Measurements from ENCODE around the gene PTPN5.

Gene PTPN5

DNA sequence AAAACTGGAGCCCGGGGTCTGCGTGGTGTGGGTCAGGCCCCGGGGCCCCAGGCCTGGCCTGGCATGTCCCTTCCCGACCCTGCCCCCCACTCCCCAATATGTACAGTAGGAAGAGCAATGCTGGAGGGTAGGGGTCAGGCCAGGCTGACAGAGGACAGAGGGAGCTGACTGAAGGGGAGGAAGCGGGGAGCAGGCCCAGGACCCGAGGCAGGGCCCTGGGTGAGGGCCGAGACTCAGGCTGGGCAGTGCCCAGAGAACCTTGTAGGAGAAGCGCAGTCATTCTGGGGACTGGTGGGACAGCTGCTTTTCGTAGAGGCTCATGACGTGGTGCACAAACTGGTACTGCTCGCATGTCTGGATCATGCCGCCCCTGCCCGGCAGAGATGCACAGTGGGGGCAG is 62.9 kb downstream of the PTPN5 start:
- POLR2A ChIA-PET: no interaction called here
- TF ChIP-seq SP1 (IDR thresholded peaks at IDR 0.05) (no peak), FOXA1 (IDR thresholded peaks at IDR 0.05) (no peak), TARDBP (IDR thresholded peaks at IDR 0.05) (no peak)
- CTCF ChIA-PET: interaction anchor here (0.6 to 1.4 kb wide), 7 partner anchors 30 to 614 kb away, joined by 3 to 7 read pairs (median 4); no protein-coding TSS in a partner anchor

DNA sequence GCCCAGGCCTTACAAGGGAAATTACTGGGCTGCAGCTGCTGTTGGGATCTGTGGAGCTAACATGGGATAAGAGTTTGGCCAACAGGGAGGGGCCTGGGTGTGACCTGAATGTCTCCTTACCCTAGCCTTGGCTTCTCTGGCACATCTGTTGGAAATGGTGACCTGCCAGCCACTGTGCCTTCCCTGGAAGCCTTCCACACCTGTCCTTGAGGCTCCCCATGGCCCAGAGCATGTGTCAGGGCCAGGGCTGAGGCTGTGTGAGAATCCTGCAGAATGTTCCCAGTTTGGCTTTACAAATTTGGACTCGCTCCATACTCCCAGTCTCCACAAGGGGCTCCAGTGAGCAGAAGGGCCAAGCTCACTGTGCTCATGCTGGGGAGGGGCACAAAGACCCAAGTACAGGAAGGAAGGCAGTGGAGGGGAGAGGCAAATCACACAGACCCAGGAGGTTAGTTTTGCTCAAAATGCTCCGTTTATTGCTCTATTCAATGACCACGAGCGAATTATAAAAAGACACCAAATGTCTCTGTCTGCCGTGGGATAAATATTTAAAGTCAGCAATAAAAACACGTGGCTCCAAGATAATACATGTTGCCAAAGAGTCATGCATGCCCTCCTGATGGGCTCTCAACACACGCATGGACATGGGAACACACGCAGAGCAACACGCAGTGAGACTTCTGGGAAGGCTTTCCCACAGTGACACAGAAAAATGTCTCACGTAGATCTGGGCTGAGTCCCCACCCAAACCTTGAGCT is 63.9 kb downstream of the PTPN5 start:
- ChIA-PET CTCF (interaction anchor here (0.6 to 1.4 kb wide), 8 partner anchors 13 to 613 kb away, joined by 3 to 7 read pairs (median 4); no protein-coding TSS in a partner anchor), POLR2A (interaction anchor here (1.2 kb wide), 1 partner anchor 94 kb away, joined by 5 read pairs; the partner anchor contains the start of gene SPTY2D1)
- peak; percentile 76 for DNase-seq (ENCODE audit: extremely low spot score)
- TF ChIP-seq NFRKB (IDR thresholded peaks at IDR 0.05) (no peak), TARDBP (IDR thresholded peaks at IDR 0.05) (no peak), HDGF (IDR thresholded peaks at IDR 0.05; ENCODE audit: borderline replicate concordance) (no peak), CTBP1 (IDR thresholded peaks at IDR 0.05; ENCODE audit: borderline replicate concordance) (no peak)

More for the DNA sequence above, 62.9 kb downstream of the PTPN5 start:
- no peak for DNase-seq (ENCODE audit: extremely low spot score)

DNA sequence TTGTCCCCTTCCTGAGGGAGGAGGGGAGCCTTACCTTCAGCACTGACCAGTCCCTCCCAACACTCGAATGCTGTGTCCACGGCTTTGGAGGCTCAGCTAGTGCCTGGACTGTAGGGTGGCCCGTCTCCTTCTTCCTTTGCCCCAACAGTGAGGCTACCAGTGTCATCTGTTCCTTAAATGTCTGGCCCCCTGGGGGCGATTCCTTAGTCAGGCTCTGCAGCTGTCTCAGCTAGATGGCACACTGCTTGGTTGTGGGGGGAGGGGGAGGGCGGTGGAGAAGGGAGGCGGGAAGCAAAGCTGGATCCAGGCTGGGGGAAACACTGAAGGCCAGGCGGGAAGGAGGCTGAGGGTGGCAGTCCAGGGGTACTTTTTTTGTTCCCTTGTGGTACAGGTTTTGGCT is 65.6 kb downstream of the PTPN5 start, which contains the start of gene IGSF22:
Gene IGSF22 (minus strand): TSS at position 149 of the 400 bp plus-strand sequence. CDS start 1,952 bp downstream, outside the sequence.
- CTCF ChIA-PET: no interaction called here
- POLR2A ChIA-PET: no interaction called here
- DNase-seq (ENCODE audit: extremely low spot score): no peak
- TF ChIP-seq ARNT (IDR thresholded peaks at IDR 0.05): no peak
- TF ChIP-seq ELF4 (IDR thresholded peaks at IDR 0.05): no peak

- TF ChIP-seq FOXA1 (IDR thresholded peaks at IDR 0.05) (no peak), HDGF (IDR thresholded peaks at IDR 0.05; ENCODE audit: borderline replicate concordance) (no peak), ELF4 (IDR thresholded peaks at IDR 0.05) (no peak), BHLHE40 (IDR thresholded peaks at IDR 0.05; ENCODE audit: borderline replicate concordance) (no peak), ZNF384 (IDR thresholded peaks at IDR 0.05) (no peak), L3MBTL2 (conservative IDR thresholded peaks at IDR 0.05) (no peak), CTBP1 (IDR thresholded peaks at IDR 0.05; ENCODE audit: borderline replicate concordance) (no peak), LEF1 (IDR thresholded peaks at IDR 0.05; ENCODE audit: borderline replicate concordance) (no peak), SP1 (IDR thresholded peaks at IDR 0.05) (no peak), FOXM1 (IDR thresholded peaks at IDR 0.05; ENCODE audit: borderline replicate concordance) (no peak), FOXK2 (IDR thresholded peaks at IDR 0.05) (no peak), TARDBP (IDR thresholded peaks at IDR 0.05) (no peak), ARNT (IDR thresholded peaks at IDR 0.05) (no peak), PKNOX1 (IDR thresholded peaks at IDR 0.05) (no peak), NFRKB (IDR thresholded peaks at IDR 0.05) (no peak), SUZ12 (IDR thresholded peaks at IDR 0.05) (no peak)
- DNase-seq (ENCODE audit: extremely low spot score): no peak
- POLR2A ChIA-PET: no interaction called here
- CTCF ChIA-PET: interaction anchor here (1.0 kb wide), 1 partner anchor 93 kb away, joined by 3 read pairs; no protein-coding TSS in a partner anchor
Measured at GRCh38 chr11:18723991-18724390, 67.6 kb downstream of the PTPN5 start.

DNA sequence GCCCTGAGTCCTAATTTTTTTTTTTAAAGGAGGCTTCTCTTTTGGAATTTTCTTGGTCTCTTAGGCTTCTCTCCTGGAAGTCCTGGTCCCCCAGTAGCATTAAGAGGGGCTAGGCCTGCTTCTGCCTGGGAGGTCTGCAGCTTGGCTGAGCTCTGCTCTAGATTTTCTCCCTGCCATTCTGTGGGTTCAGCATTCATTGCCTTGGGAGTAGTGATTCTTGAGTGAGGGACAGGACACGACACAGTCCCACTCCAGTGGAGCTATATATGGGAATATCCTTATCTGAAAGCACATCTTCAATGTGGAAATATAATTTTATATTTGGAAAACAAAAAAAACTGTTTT is 69.3 kb downstream of the PTPN5 start:
- ChIA-PET POLR2A (interaction anchor here (0.7 to 2.6 kb wide), 6 partner anchors 13 to 88 kb away, joined by 3 to 14 read pairs (median 4); partner anchors contain the start of genes SPTY2D1 and TMEM86A), CTCF (interaction anchor here (0.6 to 1.5 kb wide), 19 partner anchors 9 to 1940 kb away, joined by 3 to 9 read pairs (median 4); no protein-coding TSS in a partner anchor)
- DNase-seq (ENCODE audit: extremely low spot score): no peak
- TF ChIP-seq TARDBP (IDR thresholded peaks at IDR 0.05) (no peak), HDGF (IDR thresholded peaks at IDR 0.05; ENCODE audit: borderline replicate concordance) (no peak), FOXM1 (IDR thresholded peaks at IDR 0.05; ENCODE audit: borderline replicate concordance) (no peak), ARNT (IDR thresholded peaks at IDR 0.05) (no peak), BHLHE40 (IDR thresholded peaks at IDR 0.05; ENCODE audit: borderline replicate concordance) (no peak), L3MBTL2 (conservative IDR thresholded peaks at IDR 0.05) (no peak), ELF4 (IDR thresholded peaks at IDR 0.05) (no peak), NFRKB (IDR thresholded peaks at IDR 0.05) (no peak), LEF1 (IDR thresholded peaks at IDR 0.05; ENCODE audit: borderline replicate concordance) (no peak), FOXA1 (IDR thresholded peaks at IDR 0.05) (no peak), FOXK2 (IDR thresholded peaks at IDR 0.05) (no peak), ZNF384 (IDR thresholded peaks at IDR 0.05) (no peak), SP1 (IDR thresholded peaks at IDR 0.05) (no peak)

- DNase-seq (ENCODE audit: extremely low spot score): peak; percentile 71
- POLR2A ChIA-PET: interaction anchor here (0.7 to 2.6 kb wide), 7 partner anchors 13 to 88 kb away, joined by 3 to 14 read pairs (median 5); partner anchors contain the start of genes SPTY2D1 and TMEM86A
- no peak for TF ChIP-seq ZNF384 (IDR thresholded peaks at IDR 0.05)
- CTCF ChIA-PET: interaction anchor here (0.6 to 1.6 kb wide), 21 partner anchors 9 to 1939 kb away, joined by 3 to 9 read pairs (median 4); no protein-coding TSS in a partner anchor
Measured at GRCh38 chr11:18721561-18722292, 69.9 kb downstream of the PTPN5 start.

- TF ChIP-seq CTBP1 (IDR thresholded peaks at IDR 0.05; ENCODE audit: borderline replicate concordance) (no peak), LEF1 (IDR thresholded peaks at IDR 0.05; ENCODE audit: borderline replicate concordance) (no peak), L3MBTL2 (conservative IDR thresholded peaks at IDR 0.05) (peak; percentile 68)
- CTCF ChIA-PET: interaction anchor here (0.8 to 1.6 kb wide), 6 partner anchors 10 to 107 kb away, joined by 3 to 8 read pairs (median 4); no protein-coding TSS in a partner anchor
- POLR2A ChIA-PET: interaction anchor here (0.7 to 2.6 kb wide), 7 partner anchors 17 to 325 kb away, joined by 3 to 14 read pairs (median 4); partner anchors contain the start of genes SPTY2D1, TMEM86A and UEVLD
- DNase-seq (ENCODE audit: extremely low spot score): peak; percentile 85
Measured at GRCh38 chr11:18720808-18721560, 70.6 kb downstream of the PTPN5 start.

Data from HEK293T (cell line).